Activated naive CD4-positive, alpha-beta T cell treated with anti-CD3 and anti-CD28 coated beads for 36 hours (primary cell): ENCODE measurements around the gene VPS13D. TPM values are rescaled to one million over a fixed set of nuclear protein-coding genes. Genes with fewer than 3 reads are reported as not detected.

ENCODE experiments used
- CTCF ChIA-PET: fragments of 350-600 bp; sonication (Branson Sonifier 250); formaldehyde crosslinking; loops from one replicate; lab custom pipeline; 2021; ENCODE audit warnings: antibody characterized with exemption; lab: Charles Lee
- DNase-seq: peaks from one replicate; pipeline ENCODE4 v3.0.0-alpha.2; 2020
- H3K27ac Mint-ChIP-seq: one replicate; pipeline ENCODE4 v1.8.0; 2021; ENCODE audit warnings: mild to moderate bottlenecking, mixed read lengths
- H3K27me3 Mint-ChIP-seq: one replicate; pipeline ENCODE4 v1.8.0; 2021; ENCODE audit warnings: low read depth, mixed read lengths
- H3K36me3 Mint-ChIP-seq: one replicate; pipeline ENCODE4 v1.8.0; 2021; ENCODE audit warnings: low read depth, mixed read lengths
- H3K4me1 Mint-ChIP-seq: one replicate; pipeline ENCODE4 v1.8.0; 2021; ENCODE audit warnings: low read depth, mixed read lengths
- H3K4me3 Mint-ChIP-seq: one replicate; pipeline ENCODE4 v1.8.0; 2021; ENCODE audit warnings: mild to moderate bottlenecking, moderate library complexity, mixed read lengths
- H3K9me3 Mint-ChIP-seq: one replicate; pipeline ENCODE4 v1.8.0; 2021; ENCODE audit warnings: mixed read lengths
- intact Hi-C: fragments of 100-400 bp; cut with micrococcal nuclease; formaldehyde crosslinking; loops from one replicate; pipeline ENCODE4 v1.15.1; 2023
- total RNA-seq, 2 experiments: library from RNA; stranded (reverse); gene quantifications; one replicate each; pipeline ENCODE4 v1.2.3, GENCODE V29; 2021

VPS13D gene
- total RNA-seq, 2 experiments from 2014 or later: 20.0 to 23.3 TPM

GRCh38 chr1:12433323-12434053 lies 203.7 kb downstream of the VPS13D start:
- H3K4me1 Mint-ChIP-seq: peaks cover 67% of the 10 kb centered on the region
- no peaks in the 10 kb centered on the region for H3K27me3 Mint-ChIP-seq
- intact Hi-C loops: loop anchor here (1.0 to 10.0 kb wide), 9 partner anchors 18 to 369 kb away; partner anchors contain the start of gene TNFRSF8

GRCh38 chr1:12434174-12434573 lies 204.3 kb downstream of the VPS13D start:
- CTCF ChIA-PET: interaction anchor here (0.8 to 1.8 kb wide), 5 partner anchors 14 to 183 kb away, joined by 3 to 7 read pairs (median 4); no protein-coding TSS in a partner anchor
- H3K27me3 Mint-ChIP-seq: no peaks in the 10 kb centered on the region
- H3K4me3 Mint-ChIP-seq: no peak overlapping the region
- H3K9me3 Mint-ChIP-seq: peaks cover 4% of the 10 kb centered on the region
- intact Hi-C loops: loop anchor here (1.0 to 10.0 kb wide), 9 partner anchors 19 to 369 kb away; partner anchors contain the start of gene TNFRSF8
- DNase-seq: peak; percentile 89
- peak overlapping the region; percentile 59 for H3K27ac Mint-ChIP-seq
- peaks cover 9% of the 10 kb centered on the region for H3K36me3 Mint-ChIP-seq
- peaks cover 74% of the 10 kb centered on the region for H3K4me1 Mint-ChIP-seq

More at GRCh38 chr1:12433323-12434053, 203.7 kb downstream of the VPS13D start:
- no peak for DNase-seq
- Mint-ChIP-seq H3K4me3 (no peak overlapping the region), H3K9me3 (peaks cover 3% of the 10 kb centered on the region), H3K27ac (peak overlapping the region; percentile 54), H3K36me3 (peaks cover 9% of the 10 kb centered on the region)
- CTCF ChIA-PET: interaction anchor here (1.0 to 1.8 kb wide), 3 partner anchors 14 to 42 kb away, joined by 3 to 7 read pairs (median 6); no protein-coding TSS in a partner anchor

GRCh38 chr1:12434686-12435085 lies 204.9 kb downstream of the VPS13D start:
- H3K27me3 Mint-ChIP-seq: no peaks in the 10 kb centered on the region
- CTCF ChIA-PET: interaction anchor here (0.8 to 1.8 kb wide), 6 partner anchors 13 to 182 kb away, joined by 3 to 7 read pairs (median 4); no protein-coding TSS in a partner anchor
- no peak overlapping the region for H3K4me3 Mint-ChIP-seq
- peaks cover 79% of the 10 kb centered on the region for H3K4me1 Mint-ChIP-seq
- intact Hi-C loops: loop anchor here (1.0 to 10.0 kb wide), 12 partner anchors 15 to 370 kb away; partner anchors contain the start of gene TNFRSF8
- DNase-seq: no peak
- peak overlapping the region; percentile 59 for H3K27ac Mint-ChIP-seq
- peaks cover 4% of the 10 kb centered on the region for H3K9me3 Mint-ChIP-seq
- peaks cover 9% of the 10 kb centered on the region for H3K36me3 Mint-ChIP-seq

GRCh38 chr1:12435639-12436344 lies 206.0 kb downstream of the VPS13D start:
- Mint-ChIP-seq H3K4me1 (peaks cover 85% of the 10 kb centered on the region), H3K27ac (peak overlapping the region; percentile 74), H3K9me3 (peaks cover 4% of the 10 kb centered on the region), H3K4me3 (no peak overlapping the region), H3K36me3 (peaks cover 9% of the 10 kb centered on the region), H3K27me3 (no peaks in the 10 kb centered on the region)
- DNase-seq: peak; percentile 86
- CTCF ChIA-PET: interaction anchor here (0.6 to 1.8 kb wide), 4 partner anchors 13 to 140 kb away, joined by 3 to 7 read pairs (median 4); no protein-coding TSS in a partner anchor
- intact Hi-C loops: loop anchor here (1.0 to 10.0 kb wide), 7 partner anchors 14 to 371 kb away; partner anchors contain the start of gene TNFRSF8

GRCh38 chr1:12436345-12436658 lies 206.5 kb downstream of the VPS13D start:
- peaks cover 4% of the 10 kb centered on the region for H3K9me3 Mint-ChIP-seq
- no peak for DNase-seq
- peaks cover 9% of the 10 kb centered on the region for H3K36me3 Mint-ChIP-seq
- H3K4me1 Mint-ChIP-seq: peaks cover 87% of the 10 kb centered on the region
- H3K27ac Mint-ChIP-seq: peak overlapping the region; percentile 74
- intact Hi-C loops: loop anchor here (10.0 kb wide), 2 partner anchors 262 to 372 kb away; partner anchors contain the start of gene TNFRSF8
- no peak overlapping the region for H3K4me3 Mint-ChIP-seq
- CTCF ChIA-PET: interaction anchor here (0.6 to 1.3 kb wide), 3 partner anchors 12 to 1660 kb away, joined by 4 to 5 read pairs (median 5); no protein-coding TSS in a partner anchor
- H3K27me3 Mint-ChIP-seq: no peaks in the 10 kb centered on the region

- no peaks in the 10 kb centered on the region for H3K27me3 Mint-ChIP-seq
- H3K4me1 Mint-ChIP-seq: peaks cover 88% of the 10 kb centered on the region
- no peak overlapping the region for H3K4me3 Mint-ChIP-seq
- no peak overlapping the region for H3K27ac Mint-ChIP-seq
- H3K9me3 Mint-ChIP-seq: peaks cover 4% of the 10 kb centered on the region
- intact Hi-C loops: loop anchor here (10.0 kb wide), 2 partner anchors 262 to 372 kb away; partner anchors contain the start of gene TNFRSF8
- DNase-seq: peak; percentile 55
- H3K36me3 Mint-ChIP-seq: peaks cover 9% of the 10 kb centered on the region
- CTCF ChIA-PET: interaction anchor here (0.6 to 1.2 kb wide), 2 partner anchors 11 to 1659 kb away, joined by 5 read pairs; no protein-coding TSS in a partner anchor
These were observed 207.2 kb downstream of the VPS13D start for GRCh38 chr1:12436817-12437599.

- Mint-ChIP-seq H3K9me3 (peaks cover 4% of the 10 kb centered on the region), H3K4me3 (no peak overlapping the region), H3K36me3 (peaks cover 11% of the 10 kb centered on the region), H3K4me1 (peaks cover 88% of the 10 kb centered on the region), H3K27ac (peak overlapping the region; percentile 77), H3K27me3 (no peaks in the 10 kb centered on the region)
- CTCF ChIA-PET: no interaction called here
- no peak for DNase-seq
- intact Hi-C loops: loop anchor here (1.0 to 10.0 kb wide), 3 partner anchors 74 to 373 kb away; partner anchors contain the start of gene TNFRSF8
These were observed 207.8 kb downstream of the VPS13D start for GRCh38 chr1:12437629-12438028.

- H3K9me3 Mint-ChIP-seq: peaks cover 4% of the 10 kb centered on the region
- peak; percentile 66 for DNase-seq
- peaks cover 82% of the 10 kb centered on the region for H3K4me1 Mint-ChIP-seq
- H3K36me3 Mint-ChIP-seq: peaks cover 12% of the 10 kb centered on the region
- CTCF ChIA-PET: interaction anchor here (1.4 to 2.3 kb wide), 2 partner anchors 10 to 180 kb away, joined by 5 to 10 read pairs; partner anchors contain the start of gene DHRS3
- H3K27ac Mint-ChIP-seq: peak overlapping the region; percentile 77
- no peaks in the 10 kb centered on the region for H3K27me3 Mint-ChIP-seq
- no peak overlapping the region for H3K4me3 Mint-ChIP-seq
- intact Hi-C loops: loop anchor here (1.0 to 10.0 kb wide), 3 partner anchors 73 to 374 kb away; partner anchors contain the start of gene TNFRSF8
These were observed 208.6 kb downstream of the VPS13D start for GRCh38 chr1:12438349-12438924.

- peaks cover 4% of the 10 kb centered on the region for H3K9me3 Mint-ChIP-seq
- H3K36me3 Mint-ChIP-seq: peaks cover 14% of the 10 kb centered on the region
These were observed 209.2 kb downstream of the VPS13D start for GRCh38 chr1:12439073-12439472.

GRCh38 chr1:12441414-12442105 lies 211.7 kb downstream of the VPS13D start:
- peaks cover 62% of the 10 kb centered on the region for H3K4me1 Mint-ChIP-seq
- DNase-seq: no peak
- no peak overlapping the region for H3K4me3 Mint-ChIP-seq
- CTCF ChIA-PET: interaction anchor here (0.6 to 1.6 kb wide), 4 partner anchors 11 to 191 kb away, joined by 3 to 4 read pairs (median 4); no protein-coding TSS in a partner anchor
- H3K36me3 Mint-ChIP-seq: peaks cover 11% of the 10 kb centered on the region
- no peaks in the 10 kb centered on the region for H3K27me3 Mint-ChIP-seq
- intact Hi-C loops: no loop called here
- H3K27ac Mint-ChIP-seq: no peak overlapping the region
- H3K9me3 Mint-ChIP-seq: peaks cover 4% of the 10 kb centered on the region

More at GRCh38 chr1:12439073-12439472, 209.2 kb downstream of the VPS13D start:
- DNase-seq: no peak
- peaks cover 75% of the 10 kb centered on the region for H3K4me1 Mint-ChIP-seq
- no peak overlapping the region for H3K27ac Mint-ChIP-seq
- H3K27me3 Mint-ChIP-seq: no peaks in the 10 kb centered on the region
- CTCF ChIA-PET: interaction anchor here (0.7 to 2.3 kb wide), 3 partner anchors 9 to 179 kb away, joined by 3 to 10 read pairs (median 5); partner anchors contain the start of gene DHRS3
- intact Hi-C loops: loop anchor here (10.0 kb wide), 2 partner anchors 264 to 374 kb away; partner anchors contain the start of gene TNFRSF8
- H3K4me3 Mint-ChIP-seq: no peak overlapping the region
